NCI-H187 treated with DMSO at 0.1 percent for 48 hours (cell line): ENCODE data around the gene ARHGEF3.

Experiments
- DNase-seq: peaks from one replicate; lab custom pipeline; 2025; lab: John Stamatoyannopoulos, UW

The ARHGEF3 gene

DNA sequence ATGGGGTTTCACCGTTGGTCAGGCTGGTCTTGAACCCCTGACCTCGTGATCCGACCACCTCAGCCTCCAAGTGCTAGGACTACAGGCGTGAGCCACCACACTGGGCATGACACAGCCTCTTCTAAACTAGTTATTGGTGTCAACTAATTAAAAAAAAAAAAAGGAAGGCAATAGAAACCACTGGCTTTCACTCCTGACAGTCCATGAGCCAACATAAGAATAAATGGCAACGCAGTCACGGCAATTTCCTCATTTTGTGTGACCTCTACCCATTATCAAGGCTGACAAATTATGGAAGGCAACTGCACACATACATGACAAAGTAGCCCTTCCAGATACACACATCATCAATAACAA lies 5.9 kb downstream of the ARHGEF3 start:
- no peak for DNase-seq

GRCh38 chr3:56795097-56795828 lies 6.5 kb downstream of the ARHGEF3 start:
- no peak for DNase-seq

- DNase-seq = no peak
Observed at GRCh38 chr3:56792193-56792592, 9.6 kb downstream of the ARHGEF3 start.

DNA sequence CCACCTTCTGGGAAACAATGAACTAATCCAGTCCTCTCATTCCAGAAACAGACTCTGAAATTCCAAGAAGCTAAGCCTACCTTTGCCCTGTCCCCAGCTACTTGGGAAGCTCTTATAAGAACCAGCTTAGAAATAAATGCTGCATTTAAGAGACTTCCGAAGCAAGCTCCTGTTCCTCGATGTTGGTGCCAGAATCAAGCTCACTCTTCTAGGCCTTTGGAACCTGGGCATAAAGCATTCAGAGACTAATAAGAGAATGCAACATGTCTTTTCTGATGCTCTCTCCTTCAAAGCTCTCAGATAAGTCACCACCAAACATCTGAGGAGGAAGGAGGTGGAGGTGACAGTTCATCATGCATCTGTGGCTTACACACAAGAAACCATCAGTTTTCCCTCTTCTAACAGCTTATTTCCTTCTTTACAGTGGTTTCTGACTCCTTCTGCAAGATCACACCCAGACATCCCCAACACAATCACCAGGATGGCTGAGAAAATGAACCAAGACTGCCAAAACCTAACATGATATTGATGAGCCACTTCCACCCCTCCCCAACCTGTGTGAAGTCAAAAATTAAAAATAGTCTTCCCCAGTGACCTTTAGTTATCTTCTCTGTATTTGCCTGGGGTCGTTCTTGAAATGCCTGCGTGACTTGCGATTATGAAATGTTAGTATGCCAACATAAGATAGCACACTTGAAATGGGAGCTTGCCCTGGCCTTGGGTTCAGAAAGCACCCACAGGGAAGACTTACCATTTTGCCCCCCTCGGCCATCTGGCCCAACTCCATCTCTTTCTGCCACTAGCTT lies 11.5 kb downstream of the ARHGEF3 start:
- no peak for DNase-seq

- DNase-seq = no peak
Observed at GRCh38 chr3:56789076-56789475, 12.7 kb downstream of the ARHGEF3 start.

- no peak for DNase-seq
Observed at GRCh38 chr3:56788521-56788920, 13.2 kb downstream of the ARHGEF3 start.

- DNase-seq = no peak
Observed at GRCh38 chr3:56787784-56788256, 13.9 kb downstream of the ARHGEF3 start.

- DNase-seq = no peak
Observed at GRCh38 chr3:56787258-56787775, 14.4 kb downstream of the ARHGEF3 start.

DNA sequence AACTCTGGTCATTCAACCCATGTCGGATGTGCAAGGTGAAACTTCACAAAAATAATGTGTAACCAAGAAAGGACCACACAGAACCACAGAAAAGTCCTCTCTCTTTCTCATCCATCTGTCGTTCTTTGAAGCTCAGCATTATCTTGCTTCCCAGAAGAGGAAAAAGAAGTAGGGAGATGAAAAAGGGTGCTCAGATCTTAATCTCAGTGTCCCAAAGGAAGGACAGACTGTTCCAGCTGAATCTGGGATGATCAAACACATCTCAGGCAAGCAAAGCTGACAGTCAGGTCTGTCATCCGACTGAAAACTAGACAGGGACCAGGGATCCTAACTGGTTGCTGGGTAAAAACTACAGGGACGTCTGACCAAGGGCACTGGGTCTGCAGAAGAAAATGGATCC lies 16.2 kb downstream of the ARHGEF3 start:
- no peak for DNase-seq

- DNase-seq = no peak
Observed at GRCh38 chr3:56784448-56785001, 17.2 kb downstream of the ARHGEF3 start.

DNA sequence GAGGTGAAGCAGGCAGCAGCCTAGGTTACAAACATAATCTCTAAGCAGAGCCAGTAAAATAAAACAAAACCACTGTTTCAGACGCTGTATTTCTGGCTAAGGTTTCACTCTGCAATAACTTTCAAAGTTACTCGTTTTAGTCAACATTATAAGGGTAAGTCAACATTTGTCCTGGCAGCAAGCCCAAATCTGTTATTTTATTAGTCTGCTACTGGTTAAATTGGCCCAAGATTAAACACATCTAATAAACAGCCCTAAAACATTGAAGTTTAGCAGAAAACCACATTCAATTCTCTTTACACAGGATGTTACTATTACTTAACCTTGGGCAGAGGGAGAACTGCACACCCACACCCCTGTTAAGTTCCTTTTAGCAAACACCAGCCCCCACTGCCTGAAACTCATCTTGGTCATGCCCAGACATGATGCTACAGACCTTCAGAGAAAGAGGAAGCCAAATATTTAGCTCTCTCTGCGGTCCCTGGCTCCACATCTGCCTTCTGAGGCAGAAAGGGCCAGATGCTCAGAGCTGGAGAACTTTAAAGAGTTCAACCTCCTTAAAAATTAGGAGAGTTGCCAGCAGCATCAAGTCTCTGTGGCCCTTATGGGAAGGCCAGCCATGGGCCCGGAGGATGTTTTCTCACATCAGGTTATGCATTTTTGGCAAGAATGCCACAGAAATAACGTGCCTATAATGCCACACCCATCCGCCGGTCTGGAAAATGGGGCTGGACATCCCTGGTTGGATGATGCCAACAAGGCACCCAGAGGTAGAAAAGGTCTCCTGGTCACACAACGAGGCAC lies 17.9 kb downstream of the ARHGEF3 start:
- DNase-seq = no peak

- DNase-seq = no peak
Observed at GRCh38 chr3:56782906-56783305, 18.8 kb downstream of the ARHGEF3 start.

- no peak for DNase-seq
Observed at GRCh38 chr3:56782215-56782614, 19.5 kb downstream of the ARHGEF3 start.

DNA sequence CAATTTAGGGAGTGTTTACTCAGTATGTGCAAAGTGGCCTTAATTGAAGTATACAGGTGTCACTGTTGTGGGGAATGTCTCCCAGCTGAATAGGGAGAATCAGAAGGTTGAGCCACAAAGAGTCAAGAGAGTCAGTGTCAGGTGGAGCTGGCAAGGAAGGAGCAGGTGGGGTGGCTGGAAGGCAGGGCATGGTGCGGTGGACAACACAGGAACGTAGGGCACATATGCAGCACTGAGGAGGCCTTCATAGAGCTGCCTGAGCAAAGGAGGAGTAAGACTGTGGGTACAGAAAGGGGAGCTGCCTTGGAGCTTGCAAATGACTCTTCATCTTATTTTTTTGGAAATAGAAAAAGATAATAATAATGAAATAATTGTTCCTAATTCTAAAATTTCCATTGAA lies 20.0 kb downstream of the ARHGEF3 start:
- no peak for DNase-seq

DNA sequence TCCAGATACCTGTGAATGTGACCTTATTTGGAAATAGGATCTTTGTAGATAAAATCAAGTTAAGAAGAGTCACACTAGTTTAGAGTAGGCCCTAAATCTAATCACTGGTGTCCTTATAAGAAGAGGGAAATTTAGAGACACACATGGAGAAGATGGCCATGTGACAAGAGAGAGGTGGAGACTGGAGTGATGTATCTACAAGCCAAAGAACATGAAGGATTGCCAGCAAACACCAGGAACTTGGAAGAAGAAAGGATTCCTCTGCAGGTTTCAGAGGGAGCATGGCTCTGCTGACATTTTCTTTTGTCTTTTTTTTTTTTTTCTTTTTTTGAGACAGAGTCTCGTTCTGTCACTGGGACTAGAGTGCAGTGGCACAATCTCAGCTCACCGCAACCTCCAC lies 20.8 kb downstream of the ARHGEF3 start:
- DNase-seq = no peak

- no peak for DNase-seq
Observed at GRCh38 chr3:56778893-56779292, 22.9 kb downstream of the ARHGEF3 start.

DNA sequence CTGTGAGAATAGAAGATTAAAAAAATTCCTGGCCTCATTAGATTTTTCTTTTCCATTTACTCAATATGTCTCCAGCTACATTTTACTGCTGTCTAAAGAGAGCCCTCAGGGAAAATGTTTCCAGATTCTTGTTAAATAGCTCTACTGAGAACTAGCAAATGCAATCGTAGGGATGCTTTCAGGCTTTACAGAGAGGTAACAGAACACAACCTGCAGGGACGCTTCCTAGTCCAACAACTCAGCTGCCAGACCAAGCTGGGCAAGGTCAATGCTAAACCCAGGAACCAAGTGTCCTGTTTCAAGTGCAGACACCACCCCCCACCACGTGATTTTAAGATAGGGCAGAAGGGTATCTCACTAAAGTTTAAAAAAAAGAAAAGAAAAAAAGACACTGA lies 25.2 kb downstream of the ARHGEF3 start:
- DNase-seq = no peak

DNA sequence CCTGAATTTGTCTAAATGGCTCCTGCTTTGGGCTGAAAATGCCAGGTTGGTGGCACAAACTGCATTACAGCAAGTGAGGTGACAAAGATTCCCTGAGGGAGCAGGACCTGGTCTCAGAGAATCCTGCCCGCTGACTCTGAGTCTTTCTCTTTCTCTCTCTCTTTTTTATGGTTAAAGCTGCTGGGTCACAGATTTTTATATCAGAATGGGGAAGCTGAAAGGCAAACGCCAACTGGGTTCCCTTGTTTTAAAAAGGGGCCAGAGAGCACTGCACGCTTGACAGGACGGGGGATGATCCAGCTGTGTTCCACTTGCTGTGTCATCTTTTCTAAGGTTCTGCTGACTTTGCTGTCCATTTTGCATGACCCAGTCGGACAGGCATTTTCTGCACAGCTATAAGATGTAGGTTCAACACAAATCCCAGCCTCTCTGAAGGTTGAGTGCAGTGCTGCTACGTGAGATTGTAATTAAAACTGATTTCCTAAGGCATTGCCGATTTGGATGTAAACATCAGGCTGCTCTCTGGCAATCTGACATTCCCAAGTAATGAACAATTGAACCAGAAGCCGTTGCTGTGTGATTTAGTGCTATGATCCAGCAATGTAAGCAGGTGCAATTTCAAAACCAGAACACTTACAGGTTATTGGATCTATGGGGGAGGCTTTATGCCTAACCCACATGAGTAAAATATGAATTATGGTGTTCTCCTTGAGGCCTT lies 25.8 kb downstream of the ARHGEF3 start:
- no peak for DNase-seq

- peak; percentile 14 for DNase-seq
Observed at GRCh38 chr3:56775445-56775837, 26.3 kb downstream of the ARHGEF3 start.

- no peak for DNase-seq
Observed at GRCh38 chr3:56773986-56774385, 27.8 kb downstream of the ARHGEF3 start.
